Activated naive CD4-positive, alpha-beta T cell treated with anti-CD3 and anti-CD28 coated beads, Interleukin-2, amount 50 U/mL, for 16 hours (primary cell): ENCODE results near the gene SUCNR1.
"Not testable (repeated sequence)": the region's sequence is repeated elsewhere in the genome, so short reads cannot be mapped to it uniquely, and the experiment has no call there.

Experiments
- DNase-seq: peaks from one replicate; pipeline ENCODE4 v3.0.0-alpha.2; 2020

Gene SUCNR1

GRCh38 chr3:151871639-151872468 lies 1.6 kb upstream of the SUCNR1 start:
- DNase-seq, result no peak

GRCh38 chr3:151874079-151874478 lies 636 bp downstream of the SUCNR1 start:
- DNase-seq, result not testable (repeated sequence)

DNA sequence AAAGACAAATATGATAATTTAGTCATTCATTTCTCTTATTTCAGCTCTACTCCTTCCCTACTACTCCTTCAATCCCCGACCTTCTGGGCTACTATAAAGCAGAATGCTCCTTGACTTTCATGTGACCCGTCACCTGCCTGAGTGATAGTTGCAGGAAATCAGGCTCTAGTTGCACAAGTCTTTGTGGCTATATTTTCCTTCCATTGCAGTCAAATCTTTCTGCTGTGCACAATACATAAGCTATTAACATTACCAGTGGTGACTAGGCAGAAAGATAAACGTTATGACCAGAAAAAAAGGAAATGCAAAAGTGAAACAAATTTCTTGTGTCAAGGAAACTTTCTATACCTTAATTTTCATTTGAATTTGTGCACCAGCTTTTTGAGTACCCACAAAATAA lies 2.3 kb downstream of the SUCNR1 start:
- no peak for DNase-seq

DNA sequence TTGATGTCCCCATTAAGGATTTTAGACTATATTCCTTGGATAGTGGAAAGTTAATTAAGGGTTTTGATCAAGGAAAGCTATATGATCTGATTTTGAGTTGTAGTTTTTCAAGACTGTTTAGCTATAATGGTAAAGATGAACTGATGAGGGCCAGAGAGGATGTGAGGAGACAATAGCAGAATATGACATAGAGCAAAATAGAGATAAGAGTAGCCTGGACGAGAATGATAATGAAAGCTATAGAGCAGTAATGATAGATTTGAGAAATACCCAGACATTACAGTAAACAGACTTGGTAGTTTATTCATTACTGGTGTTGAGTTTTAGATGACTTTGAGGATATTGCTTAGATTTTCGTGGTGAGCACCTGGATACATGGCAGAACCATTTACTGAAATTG lies 3.8 kb downstream of the SUCNR1 start:
- DNase-seq, result no peak

- no peak for DNase-seq
These were observed 5.0 kb downstream of the SUCNR1 start for GRCh38 chr3:151878465-151878864.

DNA sequence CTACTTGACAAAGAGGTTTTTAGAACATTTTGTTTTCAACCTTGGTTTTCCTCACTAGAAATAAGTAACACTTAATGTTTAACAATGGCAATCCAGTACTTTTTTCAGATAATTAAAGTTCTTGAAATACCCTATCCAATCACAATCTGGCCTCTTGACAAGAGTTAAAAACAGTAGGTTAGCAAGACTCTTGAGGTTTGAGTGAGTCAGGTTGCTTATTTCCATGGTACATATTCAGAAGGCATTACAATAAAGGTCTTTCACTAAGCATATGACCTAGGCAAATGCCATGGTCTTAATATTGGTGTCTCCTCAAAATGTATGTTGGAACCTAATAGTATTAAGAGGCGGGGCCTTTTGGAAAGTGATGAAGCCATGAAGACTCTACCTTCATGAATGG lies 5.6 kb downstream of the SUCNR1 start:
- no peak for DNase-seq

DNA sequence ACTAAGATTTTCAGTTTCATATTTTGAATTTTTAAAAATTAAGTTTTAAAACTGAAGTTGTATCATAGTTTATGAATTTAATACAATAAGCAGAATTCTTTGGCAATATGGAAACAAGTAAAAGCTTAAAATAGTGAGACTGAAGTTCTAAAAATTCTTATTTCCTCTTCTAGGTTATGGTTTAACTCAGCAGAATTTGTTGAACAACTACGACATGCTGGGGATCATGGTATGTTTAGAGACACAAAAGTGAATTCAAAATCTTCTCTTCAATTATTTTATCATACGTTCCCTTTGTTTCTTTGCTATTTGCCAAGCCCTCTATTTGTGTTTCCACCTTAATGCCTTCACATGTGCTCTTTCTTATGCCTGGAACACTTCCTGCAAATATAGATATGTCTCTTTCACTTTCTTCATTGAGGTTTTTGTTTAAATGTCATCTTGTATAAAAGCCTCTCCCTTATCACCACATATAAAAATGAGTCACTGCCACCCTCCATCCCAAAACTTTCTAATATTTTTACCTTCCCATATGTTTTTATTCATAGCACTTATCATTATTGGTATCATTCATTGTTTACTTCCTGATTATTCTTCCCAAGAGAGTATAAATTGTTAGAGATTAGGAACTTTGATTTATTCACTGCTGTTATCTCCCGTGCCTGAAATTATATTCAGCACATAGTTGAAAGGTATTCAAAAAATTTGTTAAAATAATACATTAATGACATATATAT lies 6.4 kb downstream of the SUCNR1 start:
- DNase-seq, result no peak

- no peak for DNase-seq
These were observed 6.9 kb downstream of the SUCNR1 start for GRCh38 chr3:151880416-151880690.

DNA sequence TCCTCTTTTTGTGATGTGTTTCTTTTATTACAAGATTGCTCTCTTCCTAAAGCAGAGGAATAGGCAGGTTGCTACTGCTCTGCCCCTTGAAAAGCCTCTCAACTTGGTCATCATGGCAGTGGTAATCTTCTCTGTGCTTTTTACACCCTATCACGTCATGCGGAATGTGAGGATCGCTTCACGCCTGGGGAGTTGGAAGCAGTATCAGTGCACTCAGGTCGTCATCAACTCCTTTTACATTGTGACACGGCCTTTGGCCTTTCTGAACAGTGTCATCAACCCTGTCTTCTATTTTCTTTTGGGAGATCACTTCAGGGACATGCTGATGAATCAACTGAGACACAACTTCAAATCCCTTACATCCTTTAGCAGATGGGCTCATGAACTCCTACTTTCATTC lies 7.7 kb downstream of the SUCNR1 start:
- DNase-seq, result no peak

DNA sequence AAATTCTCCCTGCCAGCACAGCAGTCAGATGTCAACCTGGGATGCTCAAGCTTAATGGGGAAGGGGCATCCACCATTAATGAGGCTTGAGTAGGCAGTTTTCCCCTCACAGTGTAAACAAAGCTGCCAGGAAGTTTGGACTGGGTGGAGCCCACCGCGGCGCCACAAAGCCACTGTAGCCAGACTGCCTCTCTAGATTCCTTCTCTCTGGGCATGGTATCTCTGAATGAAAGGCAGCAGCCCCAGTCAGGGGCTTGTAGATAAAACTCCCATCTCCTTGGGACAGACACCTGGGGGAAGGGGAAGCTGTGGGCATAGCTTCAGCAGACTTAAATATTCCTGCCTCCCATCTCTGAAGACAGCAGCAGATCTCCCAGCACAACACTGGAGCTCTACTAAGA lies 12.0 kb downstream of the SUCNR1 start:
- not testable (repeated sequence) for DNase-seq

DNA sequence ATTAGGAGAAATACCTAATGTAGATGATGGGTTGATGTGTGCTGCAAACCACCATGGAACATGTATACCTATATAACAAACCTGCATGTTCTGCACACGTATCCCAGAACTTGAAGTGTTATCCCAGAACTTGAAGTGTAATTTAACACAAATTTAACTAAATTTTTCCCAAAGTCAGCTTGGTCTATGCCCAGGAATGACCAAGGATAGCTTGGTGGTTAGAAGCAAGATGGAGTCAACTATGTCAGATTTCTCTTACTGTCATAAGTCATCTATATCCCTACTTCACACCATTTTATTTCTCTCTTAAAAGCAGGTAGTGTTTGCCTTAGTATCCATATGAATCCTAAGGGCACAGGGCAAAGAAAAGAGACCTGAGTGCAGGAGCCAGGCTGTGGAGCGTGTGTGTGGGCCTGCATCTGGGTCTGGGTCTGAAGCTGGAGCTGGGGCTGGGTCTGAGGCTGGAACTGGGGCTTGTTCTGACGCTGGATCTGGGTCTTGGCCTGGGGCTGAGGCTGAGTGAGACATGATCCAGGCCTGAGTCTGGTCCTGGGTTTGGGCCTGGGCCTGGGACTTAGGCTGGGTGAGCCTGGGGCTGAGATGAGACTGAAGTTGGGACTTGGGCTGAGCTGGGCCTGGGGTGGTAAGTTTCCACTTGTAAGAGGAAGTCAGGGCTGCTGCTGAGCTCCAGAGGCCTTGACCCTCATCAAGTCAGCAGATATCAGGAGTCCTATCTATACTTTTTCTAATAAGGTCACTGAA lies 14.2 kb downstream of the SUCNR1 start:
- DNase-seq, result not testable (repeated sequence)

DNA sequence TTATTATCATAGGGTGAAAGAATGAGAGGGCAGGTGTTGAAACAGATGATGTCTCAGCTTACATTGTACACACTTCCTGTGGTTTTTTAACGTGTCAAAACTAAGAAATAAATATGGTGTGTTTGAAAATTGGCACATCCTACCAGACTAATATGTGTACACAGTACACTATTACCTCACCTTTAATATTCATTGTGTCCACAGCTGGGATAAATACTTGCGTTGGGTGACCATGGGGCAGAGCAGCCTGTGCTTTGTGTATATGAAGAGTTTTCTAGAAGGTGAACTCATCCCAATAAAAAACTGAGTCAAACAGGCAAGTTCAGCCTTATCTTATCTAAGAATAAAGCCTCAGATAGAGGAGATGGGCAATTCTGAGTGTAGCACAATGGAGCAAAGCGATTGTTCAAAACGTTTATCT lies 17.3 kb downstream of the SUCNR1 start:
- DNase-seq, result no peak

DNA sequence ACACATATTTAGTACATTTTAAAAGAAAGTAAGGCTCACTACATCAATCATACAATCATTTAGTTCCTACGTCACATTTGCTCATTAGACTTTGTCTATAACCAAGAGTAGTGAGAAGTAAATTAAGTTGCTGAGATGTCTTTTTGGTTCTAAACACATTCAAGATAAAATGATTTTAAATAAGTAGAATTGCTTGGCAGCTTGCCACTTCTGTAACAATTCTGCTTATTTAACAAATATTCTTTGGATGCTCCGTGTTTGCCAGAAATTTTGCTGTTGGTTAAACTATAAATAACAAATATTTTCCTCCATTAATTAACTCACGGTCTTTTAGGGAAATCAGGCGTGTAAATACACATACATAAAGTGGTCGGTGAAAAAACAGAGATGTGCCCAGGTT lies 18.3 kb downstream of the SUCNR1 start:
- DNase-seq, result no peak

GRCh38 chr3:151894219-151894618 lies 20.8 kb downstream of the SUCNR1 start:
- DNase-seq, result no peak

- no peak for DNase-seq
These were observed 22.2 kb downstream of the SUCNR1 start for GRCh38 chr3:151895478-151896241.

GRCh38 chr3:151896246-151897012 lies 23.0 kb downstream of the SUCNR1 start:
- DNase-seq, result no peak

GRCh38 chr3:151898121-151898520 lies 24.7 kb downstream of the SUCNR1 start:
- DNase-seq, result not testable (repeated sequence)

GRCh38 chr3:151898564-151899261 lies 25.3 kb downstream of the SUCNR1 start:
- DNase-seq, result not testable (repeated sequence)

GRCh38 chr3:151899996-151900395 lies 26.6 kb downstream of the SUCNR1 start:
- DNase-seq, result no peak

- DNase-seq, result no peak
These were observed 27.0 kb downstream of the SUCNR1 start for GRCh38 chr3:151900460-151900859.

GRCh38 chr3:151900884-151901643 lies 27.6 kb downstream of the SUCNR1 start:
- DNase-seq, result no peak
